IMR-90 (cell line): ENCODE measurements around the gene PIGH. TPM values are rescaled to one million over a fixed set of nuclear protein-coding genes. Genes with fewer than 3 reads are reported as not detected.

Experiments
- ATAC-seq: fragments of 200-7000 bp; cut with Tn5 transposase; 2 replicates; pipeline ENCODE4 v1.9.1; 2020; ENCODE audit warnings: low read depth, mild to moderate bottlenecking, moderate library complexity
- BruUV-seq: library from RNA; stranded (reverse); fragments of 400-500 nt; replicated peaks from 2 replicates; lab custom pipeline; 2021; lab: Mats Ljungman, UMichigan
- CTCF ChIA-PET: fragments of 300-600 bp; formaldehyde crosslinking; extraction: SDS; loops from one replicate; lab custom pipeline; 2021; ENCODE audit warnings: antibody characterized with exemption; lab: Yijun Ruan, JAX
- POLR2A ChIA-PET: fragments of 300-600 bp; sonication (Branson Sonifier 250); formaldehyde crosslinking; loops from one replicate; lab custom pipeline; 2022; ENCODE audit warnings: antibody characterized with exemption; ENCODE audit not compliant: unreplicated experiment; lab: Charles Lee
- DNase-seq: peaks from one replicate; pipeline ENCODE4 v3.0.0; 2013
- H2AFZ ChIP-seq: replicated peaks from 2 replicates; pipeline ENCODE3; 2013; ENCODE audit warnings: low read length, mild to moderate bottlenecking; ENCODE audit not compliant: poor library complexity
- H2AK5ac ChIP-seq: 2 replicates; pipeline ENCODE4 v1.6.1; 2013; ENCODE audit warnings: low read depth, low read length, inconsistent platforms
- H2AK9ac ChIP-seq: replicated peaks from 2 replicates; pipeline ENCODE3; 2013; ENCODE audit warnings: mild to moderate bottlenecking, low read depth, low read length, moderate library complexity; ENCODE audit not compliant: poor library complexity
- H2BK120ac ChIP-seq: 2 replicates; pipeline ENCODE4 v1.6.1; 2013; ENCODE audit warnings: low read depth, low read length, inconsistent platforms
- H2BK15ac ChIP-seq: 3 replicates; pipeline ENCODE4 v1.6.1; 2013; ENCODE audit warnings: low read depth, low read length, inconsistent platforms
- H2BK20ac ChIP-seq: 2 replicates; pipeline ENCODE4 v1.6.1; 2013; ENCODE audit warnings: low read depth, mild to moderate bottlenecking, inconsistent platforms, low read length, moderate library complexity
- H2BK5ac ChIP-seq: 2 replicates; pipeline ENCODE4 v1.6.1; 2013; ENCODE audit warnings: mild to moderate bottlenecking, low read depth, low read length, inconsistent platforms; ENCODE audit not compliant: poor library complexity, severe bottlenecking
- H3K14ac ChIP-seq: replicated peaks from 2 replicates; pipeline ENCODE4 v1.6.1; 2013; ENCODE audit warnings: low read depth, low read length, inconsistent platforms
- H3K18ac ChIP-seq: 2 replicates; pipeline ENCODE4 v1.6.1; 2013; ENCODE audit warnings: low read depth, low read length, control low read depth
- H3K23ac ChIP-seq: 2 replicates; pipeline ENCODE4 v1.6.1; 2013; ENCODE audit warnings: low read depth, low read length, inconsistent platforms
- H3K27ac ChIP-seq: 2 replicates; pipeline ENCODE4 v1.5.1; 2013; ENCODE audit warnings: mild to moderate bottlenecking, control low read depth, low read length; ENCODE audit not compliant: insufficient read depth
- H3K27me3 ChIP-seq: 2 replicates; pipeline ENCODE4 v1.6.1; 2013; ENCODE audit warnings: low read length; ENCODE audit not compliant: control insufficient read depth, insufficient read depth
- H3K36me3 ChIP-seq: 2 replicates; pipeline ENCODE4 v1.6.1; 2013; ENCODE audit warnings: low read length, mixed read lengths; ENCODE audit not compliant: control insufficient read depth, insufficient read depth
- H3K4ac ChIP-seq: 2 replicates; pipeline ENCODE4 v1.6.1; 2013; ENCODE audit warnings: low read depth, low read length, inconsistent platforms
- H3K4me1 ChIP-seq: 2 replicates; pipeline ENCODE4 v1.6.1; 2013; ENCODE audit warnings: low read length, mixed read lengths; ENCODE audit not compliant: control insufficient read depth, insufficient read depth
- H3K4me2 ChIP-seq: 2 replicates; pipeline ENCODE4 v1.6.1; 2013; ENCODE audit warnings: low read depth, mild to moderate bottlenecking, control low read depth, low read length, moderate library complexity
- H3K4me3 ChIP-seq: 2 replicates; pipeline ENCODE4 v1.5.1; 2013; ENCODE audit warnings: low read depth, mild to moderate bottlenecking, control low read depth, low read length, moderate library complexity; ENCODE audit not compliant: insufficient read depth
- H3K56ac ChIP-seq: 2 replicates; pipeline ENCODE4 v1.6.1; 2013; ENCODE audit warnings: low read length, inconsistent platforms; ENCODE audit not compliant: insufficient read depth; ENCODE audit errors: extremely low read depth
- H3K79me1 ChIP-seq, 2 experiments: 2 replicates each; pipeline ENCODE4 v1.6.1; 2013; ENCODE audit warnings: low read length in 2 of 2, inconsistent platforms in 1 of 2, low read depth in 1 of 2
- H3K9ac ChIP-seq: 2 replicates; pipeline ENCODE4 v1.6.1; 2013; ENCODE audit warnings: low read depth, low read length, control low read depth
- H3K9me1 ChIP-seq: 2 replicates; pipeline ENCODE4 v1.6.1; 2013; ENCODE audit warnings: low read length, inconsistent platforms; ENCODE audit not compliant: insufficient read depth
- H3K9me3 ChIP-seq: 2 replicates; pipeline ENCODE4 v1.6.1; 2013; ENCODE audit warnings: low read length; ENCODE audit not compliant: control insufficient read depth, insufficient read depth
- H4K20me1 ChIP-seq: 2 replicates; pipeline ENCODE4 v1.6.1; 2013; ENCODE audit warnings: low read length, inconsistent platforms; ENCODE audit not compliant: insufficient read depth
- H4K5ac ChIP-seq: 2 replicates; pipeline ENCODE4 v1.6.1; 2013; ENCODE audit warnings: mild to moderate bottlenecking, low read depth, low read length, control low read depth
- H4K8ac ChIP-seq, 2 experiments: 2 replicates each; pipeline ENCODE4 v1.6.1; 2013; ENCODE audit warnings: low read depth in 2 of 2, low read length in 2 of 2, control low read depth in 1 of 2, inconsistent platforms in 1 of 2
- H4K91ac ChIP-seq: 2 replicates; pipeline ENCODE4 v1.6.1; 2013; ENCODE audit warnings: low read depth, low read length, inconsistent platforms; ENCODE audit not compliant: insufficient read depth
- BHLHE40 ChIP-seq: fragments of 150-350 bp; IDR thresholded peaks from 2 replicates; pipeline ENCODE4 v1.6.1; 2016; ENCODE audit warnings: mild to moderate bottlenecking, low read depth, low read length
- CHD1 ChIP-seq: IDR thresholded peaks from 2 replicates; pipeline ENCODE4 v1.6.1; 2012; ENCODE audit warnings: low read depth, low read length, improper control_type of control experiment
- CTCF ChIP-seq: conservative IDR thresholded peaks from 2 replicates; pipeline ENCODE4 v1.5.1; 2012; ENCODE audit warnings: mild to moderate bottlenecking, low read depth, low read length, improper control_type of control experiment
- FOS ChIP-seq: fragments of 150-350 bp; IDR thresholded peaks from 2 replicates; pipeline ENCODE4 v1.6.1; 2016; ENCODE audit warnings: low read depth, low read length
- MAFK ChIP-seq: IDR thresholded peaks from 2 replicates; pipeline ENCODE4 v1.6.1; 2012; ENCODE audit warnings: low read depth, low read length, improper control_type of control experiment
- MAZ ChIP-seq: IDR thresholded peaks from 2 replicates; pipeline ENCODE4 v1.6.1; 2012; ENCODE audit warnings: low read depth, mild to moderate bottlenecking, low read length, improper control_type of control experiment, moderate library complexity, borderline replicate concordance
- MXI1 ChIP-seq: IDR thresholded peaks from 2 replicates; pipeline ENCODE4 v1.6.1; 2012; ENCODE audit warnings: low read depth, mild to moderate bottlenecking, low read length, moderate library complexity, borderline replicate concordance
- NFE2L2 ChIP-seq: fragments of 150-350 bp; IDR thresholded peaks from 2 replicates; pipeline ENCODE4 v1.6.1; 2016; ENCODE audit warnings: low read depth, mild to moderate bottlenecking, low read length
- POLR2A ChIP-seq: IDR thresholded peaks from 2 replicates; pipeline ENCODE4 v1.6.1; 2012; ENCODE audit warnings: mild to moderate bottlenecking, low read depth, low read length
- RAD21 ChIP-seq: IDR thresholded peaks from 2 replicates; pipeline ENCODE4 v1.6.1; 2012; ENCODE audit warnings: low read length, improper control_type of control experiment
- RCOR1 ChIP-seq: IDR thresholded peaks from 2 replicates; pipeline ENCODE4 v1.6.1; 2012; ENCODE audit warnings: mild to moderate bottlenecking, low read length, improper control_type of control experiment; ENCODE audit not compliant: insufficient replicate concordance
- RFX5 ChIP-seq: IDR thresholded peaks from 2 replicates; pipeline ENCODE4 v1.8.0; 2012; ENCODE audit warnings: low read depth, mild to moderate bottlenecking, low read length, moderate library complexity
- SMC3 ChIP-seq: fragments of 150-350 bp; IDR thresholded peaks from 2 replicates; pipeline ENCODE4 v1.6.1; 2016; ENCODE audit warnings: low read depth, mild to moderate bottlenecking, antibody characterized with exemption, low read length, moderate library complexity
- WGBS, 2 experiments: methylation state at CpG; one replicate each; pipeline versions ENCODE4 v1.1.5 to v1.1.7; 2013; ENCODE audit warnings: missing lambda C conversion rate in 2 of 2; ENCODE audit not compliant: insufficient read length in 1 of 2; ENCODE audit errors: extremely low coverage in 2 of 2; 5-methylcytosine and 5-hydroxymethylcytosine counted together
- dilution Hi-C: fragments of 300-500 bp; cut with HindIII; formaldehyde crosslinking; loops from one replicate; pipeline ENCODE4 v1.14.3; 2018; ENCODE audit warnings: low sequenced_read_pairs; ENCODE audit not compliant: unreplicated experiment
- in situ Hi-C: fragments of 300-500 bp; cut with MboI; formaldehyde crosslinking; loops from 3 replicates; pipeline ENCODE4 v1.14.3; 2019; ENCODE audit warnings: low sequenced_read_pairs, inconsistent platforms, mixed read lengths
- intact Hi-C: fragments of 100-400 bp; cut with micrococcal nuclease; formaldehyde crosslinking; loops from 2 replicates; pipeline ENCODE4 v1.10.0; 2022
- polyA plus RNA-seq, 3 experiments: library from polyadenylated mRNA; depleted of rRNA; stranded (reverse); fragments of >200 nt; gene quantifications; 2 replicates each; pipeline ENCODE4 v1.2.3, GENCODE V29; 2012; ENCODE audit warnings: low replicate concordance in 1 of 3
- total RNA-seq: library from RNA; depleted of rRNA; stranded (reverse); fragments of >200 nt; gene quantifications from 2 replicates; pipeline ENCODE4 v1.2.3, GENCODE V29; 2012
- TF ChIP-seq, protein P1 (sequence below): fragments of 150-350 bp; IDR thresholded peaks from 2 replicates; pipeline ENCODE4 v1.6.1; 2016; ENCODE audit warnings: low read depth, mild to moderate bottlenecking, low read length, moderate library complexity, borderline replicate concordance

Gene PIGH
- total and polyA plus RNA-seq, 2 of the 4 experiments (the other 2 are of a cell fraction) = 7.9 to 13.5 TPM

DNA sequence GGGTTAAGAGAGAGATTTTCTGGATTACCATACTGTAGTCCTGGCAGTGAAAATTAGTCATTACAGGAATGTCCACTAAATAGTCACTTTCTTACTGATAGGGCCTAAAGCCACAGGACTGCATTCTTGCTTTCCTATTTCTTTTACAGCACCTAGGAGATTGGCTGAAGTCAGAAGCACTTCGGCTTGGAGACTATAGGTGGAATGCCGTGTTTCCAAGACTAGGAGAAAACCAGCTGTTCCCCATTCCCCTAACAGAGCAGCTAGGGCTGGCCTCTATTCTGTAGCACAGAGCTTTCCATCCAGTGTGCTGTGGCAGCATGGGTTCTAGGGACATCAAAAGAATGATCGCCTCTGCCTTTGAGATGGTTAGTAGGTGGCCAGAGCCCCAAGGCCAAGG lies 15.1 kb downstream of the PIGH start:
- peak; percentile 45 for ATAC-seq
- in situ Hi-C loops = loop anchor here (5.0 kb wide), 1 partner anchor 117 kb away; the partner anchor contains the start of gene RDH12
- Histone ChIP-seq H4K5ac (no peak overlapping the region), H2BK120ac (no peak overlapping the region), H4K91ac (no peak overlapping the region), H3K23ac (no peak overlapping the region), H3K9me3 (no peaks in the 10 kb centered on the region), H3K14ac (no peak overlapping the region), H2AFZ (no peak overlapping the region), H2AK5ac (no peak overlapping the region), H3K4ac (no peak overlapping the region), H2AK9ac (no peak overlapping the region), H3K4me3 (no peak overlapping the region), H3K4me1 (no peaks in the 10 kb centered on the region), H3K56ac (no peak overlapping the region), H3K36me3 (peaks cover 2% of the 10 kb centered on the region), H3K18ac (no peak overlapping the region), H4K8ac (no peak overlapping the region), H3K4me2 (no peak overlapping the region), H2BK20ac (no peak overlapping the region), H2BK15ac (no peak overlapping the region), H3K9me1 (no peaks in the 10 kb centered on the region), H3K27ac (no peak overlapping the region), H3K79me1 (no peaks in the 10 kb centered on the region), H3K9ac (no peak overlapping the region), H4K20me1 (no peaks in the 10 kb centered on the region), H3K27me3 (peaks cover 4% of the 10 kb centered on the region; the same call in 1 of the 2 replicates), H2BK5ac (no peak overlapping the region)
- TF ChIP-seq CHD1 = no peak
- TF ChIP-seq BHLHE40 = no peak
- TF ChIP-seq FOS = no peak
- no peak for TF ChIP-seq MXI1
- no peak for TF ChIP-seq RFX5
- no peak for TF ChIP-seq NFE2L2
- TF ChIP-seq MAZ = no peak
- TF ChIP-seq, protein P1, sequence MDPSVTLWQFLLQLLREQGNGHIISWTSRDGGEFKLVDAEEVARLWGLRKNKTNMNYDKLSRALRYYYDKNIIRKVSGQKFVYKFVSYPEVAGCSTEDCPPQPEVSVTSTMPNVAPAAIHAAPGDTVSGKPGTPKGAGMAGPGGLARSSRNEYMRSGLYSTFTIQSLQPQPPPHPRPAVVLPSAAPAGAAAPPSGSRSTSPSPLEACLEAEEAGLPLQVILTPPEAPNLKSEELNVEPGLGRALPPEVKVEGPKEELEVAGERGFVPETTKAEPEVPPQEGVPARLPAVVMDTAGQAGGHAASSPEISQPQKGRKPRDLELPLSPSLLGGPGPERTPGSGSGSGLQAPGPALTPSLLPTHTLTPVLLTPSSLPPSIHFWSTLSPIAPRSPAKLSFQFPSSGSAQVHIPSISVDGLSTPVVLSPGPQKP = no peak
- no peak for TF ChIP-seq POLR2A
- TF ChIP-seq CTCF = no peak
- no peak for TF ChIP-seq RAD21
- no peak for TF ChIP-seq RCOR1
- no peak for TF ChIP-seq MAFK
- no peak for TF ChIP-seq SMC3
- intact Hi-C loops = loop anchor here (1.0 kb wide), 3 partner anchors 33 to 119 kb away; no protein-coding TSS in a partner anchor
- dilution Hi-C loops = no loop called here
- no TSS peak for BruUV-seq
- no CpG with 5 or more reads among the region's 3 CpGs for WGBS, 2 experiments
- POLR2A ChIA-PET = no interaction called here
- no peak for DNase-seq
- CTCF ChIA-PET = interaction anchor here (0.6 to 5.8 kb wide), 7 partner anchors 9 to 157 kb away, joined by 3 to 38 read pairs (median 3); no protein-coding TSS in a partner anchor
